Measurements from ENCODE around the gene USF2. TPM values are rescaled to one million over a fixed set of nuclear protein-coding genes. Genes with fewer than 3 reads are reported as not detected.

Gene USF2
- total and polyA plus RNA-seq, 2 of the 4 experiments (the other 2 are of a cell fraction) = 21.3 to 65.6 TPM

DNA sequence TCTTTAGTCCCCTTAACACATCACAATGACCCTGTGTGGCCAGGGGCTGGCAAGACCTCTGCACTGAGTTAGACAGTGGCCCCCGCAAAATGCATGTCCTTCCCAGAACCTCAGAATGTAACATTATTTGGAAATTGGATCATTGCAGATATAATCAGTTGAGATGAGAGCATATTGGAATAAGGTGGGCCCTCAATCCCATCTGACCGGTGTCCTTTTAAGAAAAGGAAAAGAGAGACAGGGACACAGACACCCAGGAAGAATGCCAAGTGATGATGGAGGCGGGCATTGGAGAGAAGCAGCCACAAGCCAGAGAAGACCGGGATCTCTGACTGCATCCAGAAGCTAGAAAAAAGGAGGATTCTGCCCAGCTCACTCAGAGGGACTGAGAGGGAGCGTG, 42.0 kb upstream of the USF2 start:
- DNase-seq (no peak), ATAC-seq (ENCODE audit: low read depth) (no peak)
- Histone ChIP-seq H4K20me1 (ENCODE audit: insufficient read depth, low read length) (no peaks in the 10 kb centered on the region), H4K8ac (ENCODE audit: low read depth in 2 of 2, low read length in 2 of 2) (no peak overlapping the region), H2AK9ac (replicated peaks; ENCODE audit: low read depth, low read length, poor library complexity) (no peak overlapping the region), H4K91ac (ENCODE audit: insufficient read depth, low read depth, low read length) (no peak overlapping the region), H3K9me1 (ENCODE audit: insufficient read depth, low read length) (no peaks in the 10 kb centered on the region), H3K4me3 (ENCODE audit: insufficient read depth, low read depth, low read length) (no peak overlapping the region), H3K79me1 (ENCODE audit: low read depth in 1 of 2, low read length in 2 of 2) (no peaks in the 10 kb centered on the region), H3K9ac (ENCODE audit: low read depth, low read length) (no peak overlapping the region), H3K18ac (ENCODE audit: low read depth, low read length) (no peak overlapping the region), H3K36me3 (ENCODE audit: control insufficient read depth, insufficient read depth, low read length) (no peaks in the 10 kb centered on the region), H3K4me2 (ENCODE audit: low read depth, low read length) (no peak overlapping the region), H3K27ac (ENCODE audit: insufficient read depth, low read length) (no peak overlapping the region), H3K56ac (ENCODE audit: extremely low read depth, insufficient read depth, low read length) (no peak overlapping the region), H2AK5ac (ENCODE audit: low read depth, low read length) (no peak overlapping the region), H3K23ac (ENCODE audit: low read depth, low read length) (no peak overlapping the region), H4K5ac (ENCODE audit: low read depth, low read length) (no peak overlapping the region), H2BK20ac (ENCODE audit: low read depth, low read length) (no peak overlapping the region), H2BK120ac (ENCODE audit: low read depth, low read length) (no peak overlapping the region), H3K9me3 (ENCODE audit: control insufficient read depth, insufficient read depth, low read length) (peaks cover 3% of the 10 kb centered on the region; the same call in 1 of the 2 replicates), H3K4ac (ENCODE audit: low read depth, low read length) (no peak overlapping the region), H2AFZ (replicated peaks; ENCODE audit: low read length, poor library complexity) (no peak overlapping the region), H3K4me1 (ENCODE audit: control insufficient read depth, insufficient read depth, low read length) (no peaks in the 10 kb centered on the region), H2BK5ac (ENCODE audit: low read depth, low read length, poor library complexity, severe bottlenecking) (no peak overlapping the region), H3K14ac (replicated peaks; ENCODE audit: low read depth, low read length) (no peak overlapping the region), H3K27me3 (ENCODE audit: control insufficient read depth, insufficient read depth, low read length) (peaks cover 13% of the 10 kb centered on the region), H2BK15ac (ENCODE audit: low read depth, low read length) (no peak overlapping the region)
- intact Hi-C loops (cut with micrococcal nuclease) = no loop called here
- TF ChIP-seq FOS (IDR thresholded peaks at IDR 0.05; ENCODE audit: low read depth, low read length) = no peak
- TF ChIP-seq NFE2L2 (IDR thresholded peaks at IDR 0.05; ENCODE audit: low read depth, low read length) = no peak
- TF ChIP-seq RAD21 (IDR thresholded peaks at IDR 0.05; ENCODE audit: low read length) = no peak
- no peak for TF ChIP-seq CHD1 (IDR thresholded peaks at IDR 0.05; ENCODE audit: low read depth, low read length)
- WGBS, 2 experiments (ENCODE audit: extremely low coverage in 2 of 2, insufficient read length in 1 of 2) = 59% methylated on average over 3 of the region's 5 CpGs; no CpG with 5 or more reads in 1 of the 2 experiments
- BruUV-seq (replicated peaks) = no TSS peak
- CTCF ChIA-PET = no interaction called here
- in situ Hi-C loops (cut with MboI; ENCODE audit: low sequenced_read_pairs) = no loop called here
- dilution Hi-C loops (cut with HindIII; ENCODE audit: low sequenced_read_pairs, unreplicated experiment) = no loop called here
- POLR2A ChIA-PET (ENCODE audit: unreplicated experiment) = no interaction called here

All from IMR-90 (cell line).